Suprapubic skin (tissue), 4 donors: Measurements from ENCODE around the gene GPATCH1. TPM values are rescaled to one million over a fixed set of nuclear protein-coding genes. Genes with fewer than 3 reads are reported as not detected.
A peak's percentile ranks its signal among the peaks of the same experiment; 100 is the strongest.

Experiments used
- DNase-seq, 2 donors: peaks; one replicate each; pipeline ENCODE4 v3.0.0-alpha.2; 2019; ENCODE audit warnings: low spot score in 2 of 2
- H3K27ac ChIP-seq: fragments of 200-600 bp; sonication (generic); one replicate; pipeline ENCODE4 v1.5.1; 2019
- H3K27me3 ChIP-seq: fragments of 200-600 bp; sonication (generic); one replicate; pipeline ENCODE4 v1.5.1; 2019
- H3K36me3 ChIP-seq: fragments of 200-600 bp; sonication (generic); one replicate; pipeline ENCODE4 v1.5.1; 2019
- H3K4me1 ChIP-seq: fragments of 200-600 bp; sonication (generic); one replicate; pipeline ENCODE4 v1.5.1; 2019
- H3K4me3 ChIP-seq: fragments of 200-600 bp; sonication (generic); one replicate; pipeline ENCODE4 v1.5.1; 2019; ENCODE audit warnings: mild to moderate bottlenecking
- H3K9me3 ChIP-seq: fragments of 200-600 bp; sonication (generic); one replicate; pipeline ENCODE4 v1.5.1; 2019
- CTCF ChIP-seq, 2 donors: fragments of 200-600 bp in 1 of 2; fragments of 450-650 bp in 1 of 2; sonication (generic) in 1 of 2; IDR thresholded peaks; one replicate each; pipeline ENCODE4 v1.5.1; 2016 to 2019; ENCODE audit warnings: antibody characterized with exemption in 2 of 2, mild to moderate bottlenecking in 1 of 2, moderate library complexity in 1 of 2
- EP300 ChIP-seq: sonication (generic); formaldehyde crosslinking; IDR thresholded peaks from one replicate; pipeline ENCODE4 v1.6.1; 2017; ENCODE audit warnings: antibody characterized with exemption
- POLR2A ChIP-seq, 2 donors: fragments of 450-650 bp; IDR thresholded peaks; one replicate each; pipeline ENCODE4 v1.6.1; 2017; ENCODE audit warnings: antibody characterized with exemption in 2 of 2, mild to moderate bottlenecking in 2 of 2, moderate library complexity in 2 of 2
- POLR2AphosphoS5 ChIP-seq, 3 donors: sonication (generic); formaldehyde crosslinking; IDR thresholded peaks; one replicate each; pipeline ENCODE4 v1.6.1; 2017; ENCODE audit warnings: antibody characterized with exemption in 3 of 3
- WGBS: methylation state at CpG from one replicate; pipeline ENCODE4 v1.1.5; 2018; 5-methylcytosine and 5-hydroxymethylcytosine counted together
- total RNA-seq, 4 donors: library from RNA; depleted of rRNA; stranded (reverse); fragments of >200 nt; gene quantifications; one replicate each; pipeline ENCODE4 v1.1.0, GENCODE V29; 2016

GPATCH1 gene
- total RNA-seq, 4 donors from 2014 or later = 8.0 to 29.3 (median 14.3) TPM

- no peak for TF ChIP-seq EP300
- TF ChIP-seq CTCF (IDR thresholded peaks at IDR 0.05) = no peak
- no peak for TF ChIP-seq POLR2A (IDR thresholded peaks at IDR 0.05)
- no peak for TF ChIP-seq POLR2AphosphoS5 (IDR thresholded peaks at IDR 0.05)
- H3K27ac ChIP-seq = no peak overlapping the region
- no peaks in the 10 kb centered on the region for H3K36me3 ChIP-seq
- 98% methylated on average over 3 of the region's 3 CpGs for WGBS
- peaks cover 4% of the 10 kb centered on the region for H3K4me1 ChIP-seq
- DNase-seq = no peak
- H3K27me3 ChIP-seq = no peaks in the 10 kb centered on the region
- H3K9me3 ChIP-seq = no peaks in the 10 kb centered on the region
- H3K4me3 ChIP-seq = no peak overlapping the region
Measured at GRCh38 chr19:33050110-33050509, 30.9 kb upstream of the GPATCH1 start.

- no peak for DNase-seq
- 61% methylated on average over 8 of the region's 8 CpGs for WGBS
- TF ChIP-seq POLR2A (IDR thresholded peaks at IDR 0.05) (no peak), EP300 (no peak), CTCF (IDR thresholded peaks at IDR 0.05) (no peak), POLR2AphosphoS5 (IDR thresholded peaks at IDR 0.05) (no peak)
- H3K27ac ChIP-seq = no peak overlapping the region
- H3K9me3 ChIP-seq = no peaks in the 10 kb centered on the region
- no peaks in the 10 kb centered on the region for H3K27me3 ChIP-seq
- no peaks in the 10 kb centered on the region for H3K36me3 ChIP-seq
- H3K4me1 ChIP-seq = peaks cover 4% of the 10 kb centered on the region
- H3K4me3 ChIP-seq = no peak overlapping the region
Measured at GRCh38 chr19:33052352-33052972, 28.5 kb upstream of the GPATCH1 start.

- DNase-seq = peak; percentile 84 to 91
- Histone ChIP-seq H3K36me3 (no peaks in the 10 kb centered on the region), H3K27ac (no peak overlapping the region), H3K27me3 (no peaks in the 10 kb centered on the region), H3K9me3 (no peaks in the 10 kb centered on the region), H3K4me3 (no peak overlapping the region), H3K4me1 (peaks cover 4% of the 10 kb centered on the region)
- TF ChIP-seq EP300 = no peak
- no peak for TF ChIP-seq CTCF (IDR thresholded peaks at IDR 0.05)
- no peak for TF ChIP-seq POLR2AphosphoS5 (IDR thresholded peaks at IDR 0.05)
- TF ChIP-seq POLR2A (IDR thresholded peaks at IDR 0.05) = no peak
- 56% methylated on average over 3 of the region's 8 CpGs for WGBS
Measured at GRCh38 chr19:33054623-33055022, 26.4 kb upstream of the GPATCH1 start.

- Histone ChIP-seq H3K4me1 (peaks cover 4% of the 10 kb centered on the region), H3K27ac (no peak overlapping the region), H3K4me3 (no peak overlapping the region), H3K27me3 (no peaks in the 10 kb centered on the region), H3K9me3 (no peaks in the 10 kb centered on the region), H3K36me3 (no peaks in the 10 kb centered on the region)
- TF ChIP-seq POLR2A (IDR thresholded peaks at IDR 0.05) = no peak
- TF ChIP-seq POLR2AphosphoS5 (IDR thresholded peaks at IDR 0.05) = no peak
- TF ChIP-seq CTCF (IDR thresholded peaks at IDR 0.05) = no peak
- no peak for TF ChIP-seq EP300
- WGBS = 48% methylated on average over 2 of the region's 2 CpGs
- DNase-seq = no peak
Measured at GRCh38 chr19:33055718-33056117, 25.3 kb upstream of the GPATCH1 start.

- H3K4me1 ChIP-seq = peaks cover 19% of the 10 kb centered on the region
- H3K27me3 ChIP-seq = peaks cover 31% of the 10 kb centered on the region
- no peak overlapping the region for H3K27ac ChIP-seq
- H3K36me3 ChIP-seq = no peaks in the 10 kb centered on the region
- DNase-seq = no peak
- TF ChIP-seq CTCF (IDR thresholded peaks at IDR 0.05) (no peak), POLR2A (IDR thresholded peaks at IDR 0.05) (no peak), EP300 (no peak), POLR2AphosphoS5 (IDR thresholded peaks at IDR 0.05) (no peak)
- WGBS = 84% methylated on average over 5 of the region's 5 CpGs
- no peaks in the 10 kb centered on the region for H3K9me3 ChIP-seq
- no peak overlapping the region for H3K4me3 ChIP-seq
Measured at GRCh38 chr19:33060586-33060985, 20.4 kb upstream of the GPATCH1 start.
